ENCODE data around the gene NAGLU.

The NAGLU gene

DNA sequence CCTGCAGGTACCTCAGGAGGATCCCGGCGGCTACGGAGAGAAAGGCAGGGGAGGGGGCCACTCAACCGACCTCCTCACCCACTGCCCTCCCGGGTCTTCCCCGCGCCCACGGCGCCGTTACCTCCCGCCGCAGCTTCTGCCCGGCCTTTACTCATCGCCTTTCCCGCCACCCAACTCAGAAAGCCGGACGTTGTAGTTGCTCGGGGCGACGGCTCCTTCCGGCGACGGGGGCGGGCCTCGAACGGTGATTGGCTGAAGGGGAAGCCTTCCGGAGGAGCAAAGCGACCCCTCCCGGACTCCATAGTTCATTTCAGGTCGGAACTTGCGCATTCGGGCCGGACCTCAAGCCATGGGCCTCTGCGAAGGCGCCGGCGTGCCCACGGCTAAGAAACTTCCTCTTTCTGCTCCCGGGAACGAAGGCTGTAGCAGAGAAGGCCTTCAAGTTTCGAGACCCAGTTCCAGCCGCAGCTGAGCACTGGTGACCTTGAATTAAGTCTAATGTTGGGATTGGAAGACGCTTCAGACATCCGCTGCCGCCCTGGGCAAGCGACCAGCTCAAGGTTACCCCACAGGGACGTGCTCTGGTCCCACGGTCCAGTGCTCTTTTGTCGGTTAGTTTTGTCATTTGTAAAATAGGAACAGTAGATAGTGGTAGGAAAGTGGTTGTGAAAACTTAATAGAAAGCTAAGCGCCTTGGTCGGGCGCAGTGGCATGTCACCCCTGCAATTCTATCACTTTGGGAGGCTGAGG, 41.7 kb downstream of the NAGLU start, which contains the start of gene PSMC3IP:
PSMC3IP (minus strand) TSS at position 198 of the 750 bp plus-strand sequence; CDS start at position 155, 43 bp downstream.
- peak within 1 kb of the TSS; percentile 79 for H3K4me3 ChIP-seq (ENCODE audit: low read depth, low read length)
- TF ChIP-seq, protein P1, sequence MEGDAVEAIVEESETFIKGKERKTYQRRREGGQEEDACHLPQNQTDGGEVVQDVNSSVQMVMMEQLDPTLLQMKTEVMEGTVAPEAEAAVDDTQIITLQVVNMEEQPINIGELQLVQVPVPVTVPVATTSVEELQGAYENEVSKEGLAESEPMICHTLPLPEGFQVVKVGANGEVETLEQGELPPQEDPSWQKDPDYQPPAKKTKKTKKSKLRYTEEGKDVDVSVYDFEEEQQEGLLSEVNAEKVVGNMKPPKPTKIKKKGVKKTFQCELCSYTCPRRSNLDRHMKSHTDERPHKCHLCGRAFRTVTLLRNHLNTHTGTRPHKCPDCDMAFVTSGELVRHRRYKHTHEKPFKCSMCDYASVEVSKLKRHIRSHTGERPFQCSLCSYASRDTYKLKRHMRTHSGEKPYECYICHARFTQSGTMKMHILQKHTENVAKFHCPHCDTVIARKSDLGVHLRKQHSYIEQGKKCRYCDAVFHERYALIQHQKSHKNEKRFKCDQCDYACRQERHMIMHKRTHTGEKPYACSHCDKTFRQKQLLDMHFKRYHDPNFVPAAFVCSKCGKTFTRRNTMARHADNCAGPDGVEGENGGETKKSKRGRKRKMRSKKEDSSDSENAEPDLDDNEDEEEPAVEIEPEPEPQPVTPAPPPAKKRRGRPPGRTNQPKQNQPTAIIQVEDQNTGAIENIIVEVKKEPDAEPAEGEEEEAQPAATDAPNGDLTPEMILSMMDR (IDR thresholded peaks at IDR 0.05; ENCODE audit: borderline replicate concordance, insufficient read depth, low read depth, low read length): peak; percentile 59

DNA sequence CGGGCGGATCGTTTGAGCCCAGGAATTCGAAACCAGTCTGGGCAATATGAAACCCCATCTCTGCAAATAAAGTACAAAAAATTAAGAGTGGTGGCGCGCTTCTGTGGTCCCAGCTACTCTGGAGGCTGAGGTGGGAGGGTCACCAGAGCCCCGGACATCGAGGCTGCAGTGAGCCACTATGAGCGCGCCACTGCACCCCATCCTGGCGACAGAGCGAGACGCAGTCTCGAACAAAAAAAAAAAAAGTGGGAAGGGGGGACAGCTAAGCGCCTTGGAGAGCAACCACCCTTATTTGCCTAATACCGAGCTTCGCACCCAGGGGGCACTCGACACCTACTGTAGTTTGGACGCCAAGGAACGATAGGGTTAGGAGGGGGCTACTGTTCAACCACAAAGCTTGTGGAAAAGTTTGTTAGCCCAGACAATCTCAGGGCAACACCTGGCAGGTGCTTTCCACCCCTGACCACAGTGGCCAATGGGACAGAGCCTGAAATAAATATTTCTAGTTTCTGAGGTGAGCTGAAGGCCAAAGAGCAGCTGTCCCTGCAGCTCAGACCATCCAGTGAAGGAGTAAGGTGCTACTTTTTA, 42.3 kb downstream of the NAGLU start:
- H3K4me3 ChIP-seq (ENCODE audit: low read depth, low read length): peak overlapping the region; percentile 79

DNA sequence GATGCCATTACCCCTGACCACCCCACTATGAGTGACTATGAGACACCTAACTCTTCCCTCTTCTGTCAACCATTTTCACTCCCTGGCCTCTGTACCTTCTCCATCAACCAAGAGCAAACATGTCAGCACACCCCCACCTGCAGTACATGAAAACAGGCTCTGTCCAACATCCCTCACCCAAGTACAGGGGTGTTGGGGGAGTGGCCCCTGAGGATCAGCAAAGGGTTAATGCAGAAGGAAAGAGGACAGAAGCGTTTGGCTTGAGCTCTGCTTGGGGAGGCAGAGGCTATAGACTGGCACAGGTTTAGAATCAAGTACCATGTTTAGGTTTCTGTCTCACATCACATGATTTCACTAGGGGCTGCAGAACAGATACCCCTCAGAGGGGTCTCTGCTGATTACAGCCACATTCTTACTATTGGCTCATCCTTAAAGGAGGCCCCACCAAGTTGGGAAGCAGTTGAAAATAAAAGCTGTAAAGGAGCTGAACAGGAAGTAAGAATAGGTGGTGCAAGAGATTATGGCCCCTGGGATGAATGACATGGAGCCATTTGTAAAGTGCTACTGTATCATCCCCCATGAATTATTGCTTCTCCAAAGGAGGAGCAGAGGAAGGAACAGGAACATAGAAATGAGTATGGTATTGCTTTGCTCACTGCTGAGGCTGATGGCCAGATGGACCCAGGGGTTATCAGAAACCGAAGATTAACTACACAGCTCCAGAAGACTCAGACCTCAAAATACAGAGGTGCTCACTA, 43.9 kb downstream of the NAGLU start:
- H3K4me3 ChIP-seq (ENCODE audit: low read depth, low read length): no peak overlapping the region
- TF ChIP-seq, protein P1 (IDR thresholded peaks at IDR 0.05; ENCODE audit: borderline replicate concordance, insufficient read depth, low read depth, low read length): no peak

More for the DNA sequence above, 42.3 kb downstream of the NAGLU start:
- TF ChIP-seq, protein P1 (IDR thresholded peaks at IDR 0.05; ENCODE audit: borderline replicate concordance, insufficient read depth, low read depth, low read length): peak; percentile 76

DNA sequence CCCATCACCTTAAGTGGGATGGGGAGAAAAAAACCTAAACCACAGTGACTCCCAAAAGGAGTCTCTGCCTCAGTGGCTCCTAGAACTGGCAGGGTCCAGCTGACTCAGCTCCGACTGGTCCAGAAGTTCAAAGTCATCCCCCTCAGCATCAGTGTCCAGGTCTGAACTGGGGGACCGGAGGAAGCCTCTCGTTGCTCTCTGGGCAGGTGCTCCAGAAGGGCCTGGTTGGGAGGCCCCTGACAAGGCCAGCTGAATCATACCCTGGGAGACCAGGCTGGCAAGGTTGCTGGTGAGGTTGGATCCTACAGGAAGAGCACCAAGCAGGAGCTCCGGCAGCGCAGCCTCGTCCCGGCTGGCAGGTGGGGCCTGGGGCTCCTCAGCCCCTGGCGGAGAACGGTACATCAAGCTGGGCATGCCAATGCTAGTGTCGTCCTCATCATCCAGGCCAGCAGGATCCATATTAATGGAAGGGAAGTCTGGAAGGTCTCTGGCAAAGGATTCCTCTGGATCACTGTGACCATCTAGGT, 45.8 kb downstream of the NAGLU start:
- H3K4me3 ChIP-seq (ENCODE audit: low read depth, low read length): no peak overlapping the region
- TF ChIP-seq, protein P1 (IDR thresholded peaks at IDR 0.05; ENCODE audit: borderline replicate concordance, insufficient read depth, low read depth, low read length): no peak

DNA sequence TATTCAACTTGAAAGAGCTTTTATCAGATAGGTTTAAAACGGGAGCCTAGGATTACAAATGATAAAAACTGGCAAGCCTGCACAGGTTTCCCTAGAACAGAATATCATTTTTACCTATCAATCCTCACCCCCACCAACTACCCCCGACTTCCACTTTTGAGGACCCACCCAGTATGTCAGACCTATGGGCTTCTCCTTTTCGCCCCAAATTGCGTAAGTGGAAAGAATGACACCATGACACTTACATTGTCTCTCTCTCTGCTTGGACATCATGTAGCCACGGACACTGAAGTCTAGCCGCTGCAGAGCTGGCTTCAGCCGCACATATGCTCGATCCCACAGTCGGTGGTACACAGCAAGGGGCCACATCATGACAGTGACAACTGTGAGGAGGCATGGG, 48.8 kb downstream of the NAGLU start:
- H3K4me3 ChIP-seq (ENCODE audit: low read depth, low read length): no peak overlapping the region
- TF ChIP-seq, protein P1 (IDR thresholded peaks at IDR 0.05; ENCODE audit: borderline replicate concordance, insufficient read depth, low read depth, low read length): no peak

DNA sequence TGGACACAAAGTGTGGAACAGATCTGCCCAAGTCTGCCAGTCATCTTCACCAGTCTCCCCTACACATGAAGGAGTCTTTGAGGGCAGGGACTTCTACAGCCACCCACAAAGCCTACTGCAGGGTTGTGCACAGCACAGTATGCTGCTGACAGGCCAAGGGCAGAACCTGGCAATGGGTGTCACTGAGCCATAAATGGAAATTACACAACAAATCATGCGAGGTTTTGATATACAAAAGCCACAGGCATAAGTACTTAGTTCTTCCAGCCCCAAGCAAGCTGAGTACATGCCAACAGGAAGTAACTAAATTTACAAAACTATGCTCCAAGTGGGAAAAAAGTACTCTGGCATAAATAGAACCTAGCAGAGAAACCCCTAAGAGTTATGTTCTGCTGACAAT, 49.3 kb downstream of the NAGLU start:
- H3K4me3 ChIP-seq (ENCODE audit: low read depth, low read length): no peak overlapping the region
- TF ChIP-seq, protein P1 (IDR thresholded peaks at IDR 0.05; ENCODE audit: borderline replicate concordance, insufficient read depth, low read depth, low read length): no peak

Data from GM12875 (cell line).